GM12875 (cell line): ENCODE data around the gene ACER1.

Source experiments
- H3K4me3 ChIP-seq: one replicate; pipeline ENCODE4 v1.5.1; 2011; ENCODE audit warnings: low read depth, low read length, control low read depth
- CTCF ChIP-seq: IDR thresholded peaks from 2 replicates; pipeline ENCODE4 v1.5.1; 2011; ENCODE audit warnings: low read depth, mild to moderate bottlenecking, control low read depth, inconsistent platforms, low read length, moderate library complexity, borderline replicate concordance; ENCODE audit not compliant: insufficient read depth

Gene ACER1

GRCh38 chr19:6271721-6272410 is 61.5 kb downstream of the ACER1 start:
- no peak overlapping the region for H3K4me3 ChIP-seq
- TF ChIP-seq CTCF: no peak

- no peak overlapping the region for H3K4me3 ChIP-seq
- no peak for TF ChIP-seq CTCF
These were observed 62.2 kb downstream of the ACER1 start for GRCh38 chr19:6271251-6271650.

- H3K4me3 ChIP-seq: no peak overlapping the region
- no peak for TF ChIP-seq CTCF
These were observed 62.6 kb downstream of the ACER1 start for GRCh38 chr19:6270822-6271221.

- TF ChIP-seq CTCF: no peak
- H3K4me3 ChIP-seq: no peak overlapping the region
These were observed 63.2 kb downstream of the ACER1 start for GRCh38 chr19:6270076-6270745.

- TF ChIP-seq CTCF: no peak
- no peak overlapping the region for H3K4me3 ChIP-seq
These were observed 64.1 kb downstream of the ACER1 start for GRCh38 chr19:6269101-6269886.

GRCh38 chr19:6268382-6268771 is 65.0 kb downstream of the ACER1 start:
- no peak for TF ChIP-seq CTCF
- H3K4me3 ChIP-seq: no peak overlapping the region
